Stomach (tissue), 4 donors: ENCODE measurements around the gene OBP2B.

ENCODE experiments used
- CTCF ChIP-seq, 7 experiments: fragments of 450-650 bp in 4 of 7; fragments of 200-600 bp in 3 of 7; sonication (generic) in 3 of 7; IDR thresholded peaks; one replicate each; pipeline ENCODE4 v1.5.1; 2016 to 2019; ENCODE audit warnings: antibody characterized with exemption in 7 of 7, control low read depth in 2 of 7, mild to moderate bottlenecking in 1 of 7
- POLR2A ChIP-seq, 4 donors: fragments of 450-650 bp; IDR thresholded peaks; one replicate each; pipeline ENCODE4 v1.6.1; 2016; ENCODE audit warnings: antibody characterized with exemption in 4 of 4, control low read depth in 2 of 4, mild to moderate bottlenecking in 1 of 4, moderate library complexity in 1 of 4
- POLR2AphosphoS5 ChIP-seq, 3 donors: sonication (generic); formaldehyde crosslinking; IDR thresholded peaks; one replicate each; pipeline ENCODE4 v1.6.1; 2016; ENCODE audit warnings: antibody characterized with exemption in 3 of 3

- TF ChIP-seq POLR2AphosphoS5 (IDR thresholded peaks at IDR 0.05) (no peak), CTCF (IDR thresholded peaks at IDR 0.05) (no peak), POLR2A (IDR thresholded peaks at IDR 0.05) (no peak)
Measured at GRCh38 chr9:133200631-133201030, 8.4 kb downstream of the OBP2B start.
